ENCODE results near the gene GATM. TPM values are rescaled to one million over a fixed set of nuclear protein-coding genes. Genes with fewer than 3 reads are reported as not detected.

GATM gene
- total RNA-seq, 1 donor from 2014 or later, result 0.65 TPM

- Mint-ChIP-seq H3K27ac (no peak overlapping the region), H3K9me3 (no peaks in the 10 kb centered on the region), H3K4me1 (peaks cover 9% of the 10 kb centered on the region), H3K36me3 (ENCODE audit: low read depth) (peaks cover 6% of the 10 kb centered on the region), H3K27me3 (peaks cover 26% of the 10 kb centered on the region), H3K4me3 (no peak overlapping the region)
- intact Hi-C loops (cut with micrococcal nuclease), result loop anchor here (1.0 to 10.0 kb wide), 4 partner anchors 92 to 675 kb away; partner anchors contain the start of gene BLOC1S6
- no peak for DNase-seq
These were observed 21.3 kb upstream of the GATM start for GRCh38 chr15:45399381-45400212.

- intact Hi-C loops (cut with micrococcal nuclease), result no loop called here
- H3K4me3 Mint-ChIP-seq, result no peak overlapping the region
- peaks cover 37% of the 10 kb centered on the region for H3K27me3 Mint-ChIP-seq
- peaks cover 6% of the 10 kb centered on the region for H3K4me1 Mint-ChIP-seq
- H3K9me3 Mint-ChIP-seq, result no peaks in the 10 kb centered on the region
- H3K27ac Mint-ChIP-seq, result no peak overlapping the region
- H3K36me3 Mint-ChIP-seq (ENCODE audit: low read depth), result no peaks in the 10 kb centered on the region
- no peak for DNase-seq
These were observed 18.8 kb upstream of the GATM start for GRCh38 chr15:45397116-45397665.

- Mint-ChIP-seq H3K27ac (no peak overlapping the region), H3K4me1 (peaks cover 5% of the 10 kb centered on the region), H3K27me3 (peaks cover 41% of the 10 kb centered on the region), H3K36me3 (ENCODE audit: low read depth) (no peaks in the 10 kb centered on the region), H3K4me3 (no peak overlapping the region), H3K9me3 (no peaks in the 10 kb centered on the region)
- no peak for DNase-seq
- intact Hi-C loops (cut with micrococcal nuclease), result no loop called here
These were observed 17.6 kb upstream of the GATM start for GRCh38 chr15:45395943-45396342.

- peaks cover 48% of the 10 kb centered on the region for H3K27me3 Mint-ChIP-seq
- DNase-seq, result no peak
- H3K9me3 Mint-ChIP-seq, result no peaks in the 10 kb centered on the region
- H3K4me1 Mint-ChIP-seq, result peaks cover 5% of the 10 kb centered on the region
- no peaks in the 10 kb centered on the region for H3K36me3 Mint-ChIP-seq (ENCODE audit: low read depth)
- no peak overlapping the region for H3K4me3 Mint-ChIP-seq
- intact Hi-C loops (cut with micrococcal nuclease), result no loop called here
- no peak overlapping the region for H3K27ac Mint-ChIP-seq
These were observed 16.3 kb upstream of the GATM start for GRCh38 chr15:45394681-45395080.

- DNase-seq, result no peak
- no peaks in the 10 kb centered on the region for H3K9me3 Mint-ChIP-seq
- H3K4me3 Mint-ChIP-seq, result no peak overlapping the region
- intact Hi-C loops (cut with micrococcal nuclease), result no loop called here
- no peaks in the 10 kb centered on the region for H3K36me3 Mint-ChIP-seq (ENCODE audit: low read depth)
- H3K27me3 Mint-ChIP-seq, result peaks cover 55% of the 10 kb centered on the region
- no peak overlapping the region for H3K27ac Mint-ChIP-seq
- H3K4me1 Mint-ChIP-seq, result peaks cover 5% of the 10 kb centered on the region
These were observed 15.5 kb upstream of the GATM start for GRCh38 chr15:45393851-45394250.

- no peak overlapping the region for H3K27ac Mint-ChIP-seq
- peaks cover 5% of the 10 kb centered on the region for H3K4me1 Mint-ChIP-seq
- no peak overlapping the region for H3K4me3 Mint-ChIP-seq
- no peaks in the 10 kb centered on the region for H3K36me3 Mint-ChIP-seq (ENCODE audit: low read depth)
- H3K27me3 Mint-ChIP-seq, result peaks cover 60% of the 10 kb centered on the region
- intact Hi-C loops (cut with micrococcal nuclease), result no loop called here
- DNase-seq, result no peak
- no peaks in the 10 kb centered on the region for H3K9me3 Mint-ChIP-seq
These were observed 14.2 kb upstream of the GATM start for GRCh38 chr15:45392584-45392855.

- Mint-ChIP-seq H3K4me1 (peaks cover 5% of the 10 kb centered on the region), H3K27ac (no peak overlapping the region), H3K27me3 (peaks cover 61% of the 10 kb centered on the region), H3K9me3 (no peaks in the 10 kb centered on the region), H3K4me3 (no peak overlapping the region), H3K36me3 (ENCODE audit: low read depth) (no peaks in the 10 kb centered on the region)
- no peak for DNase-seq
- intact Hi-C loops (cut with micrococcal nuclease), result no loop called here
These were observed 13.6 kb upstream of the GATM start for GRCh38 chr15:45391746-45392583.

- Mint-ChIP-seq H3K27ac (no peak overlapping the region), H3K4me3 (no peak overlapping the region), H3K9me3 (no peaks in the 10 kb centered on the region), H3K27me3 (peaks cover 61% of the 10 kb centered on the region), H3K4me1 (peaks cover 5% of the 10 kb centered on the region), H3K36me3 (ENCODE audit: low read depth) (no peaks in the 10 kb centered on the region)
- intact Hi-C loops (cut with micrococcal nuclease), result no loop called here
- no peak for DNase-seq
These were observed 11.0 kb upstream of the GATM start for GRCh38 chr15:45389351-45389750.

- Mint-ChIP-seq H3K27ac (no peak overlapping the region), H3K4me1 (peaks cover 5% of the 10 kb centered on the region), H3K27me3 (peaks cover 62% of the 10 kb centered on the region), H3K9me3 (no peaks in the 10 kb centered on the region), H3K36me3 (ENCODE audit: low read depth) (no peaks in the 10 kb centered on the region), H3K4me3 (no peak overlapping the region)
- DNase-seq, result no peak
- intact Hi-C loops (cut with micrococcal nuclease), result no loop called here
These were observed 9.2 kb upstream of the GATM start for GRCh38 chr15:45387380-45388007.

GRCh38 chr15:45386974-45387373, 8.6 kb upstream of the GATM start:
- Mint-ChIP-seq H3K9me3 (no peaks in the 10 kb centered on the region), H3K4me1 (peaks cover under 1% of the 10 kb centered on the region), H3K36me3 (ENCODE audit: low read depth) (no peaks in the 10 kb centered on the region), H3K4me3 (no peak overlapping the region), H3K27ac (no peak overlapping the region), H3K27me3 (peaks cover 64% of the 10 kb centered on the region)
- DNase-seq, result no peak
- intact Hi-C loops (cut with micrococcal nuclease), result no loop called here

GRCh38 chr15:45386420-45386819, 8.1 kb upstream of the GATM start:
- H3K27ac Mint-ChIP-seq, result no peak overlapping the region

GRCh38 chr15:45385590-45385989, 7.2 kb upstream of the GATM start:
- no peak overlapping the region for H3K4me3 Mint-ChIP-seq
- no peak overlapping the region for H3K27ac Mint-ChIP-seq
- no peaks in the 10 kb centered on the region for H3K4me1 Mint-ChIP-seq
- peaks cover 75% of the 10 kb centered on the region for H3K27me3 Mint-ChIP-seq
- DNase-seq, result no peak
- intact Hi-C loops (cut with micrococcal nuclease), result no loop called here
- H3K36me3 Mint-ChIP-seq (ENCODE audit: low read depth), result no peaks in the 10 kb centered on the region
- no peaks in the 10 kb centered on the region for H3K9me3 Mint-ChIP-seq

More at GRCh38 chr15:45386420-45386819, 8.1 kb upstream of the GATM start:
- no peak for DNase-seq
- Mint-ChIP-seq H3K9me3 (no peaks in the 10 kb centered on the region), H3K27me3 (peaks cover 66% of the 10 kb centered on the region), H3K4me1 (no peaks in the 10 kb centered on the region), H3K4me3 (no peak overlapping the region), H3K36me3 (ENCODE audit: low read depth) (no peaks in the 10 kb centered on the region)
- intact Hi-C loops (cut with micrococcal nuclease), result no loop called here

GRCh38 chr15:45384700-45385099, 6.4 kb upstream of the GATM start:
- no peak overlapping the region for H3K27ac Mint-ChIP-seq
- peaks cover 74% of the 10 kb centered on the region for H3K27me3 Mint-ChIP-seq
- H3K4me1 Mint-ChIP-seq, result no peaks in the 10 kb centered on the region
- no peak overlapping the region for H3K4me3 Mint-ChIP-seq
- no peak for DNase-seq
- no peaks in the 10 kb centered on the region for H3K9me3 Mint-ChIP-seq
- intact Hi-C loops (cut with micrococcal nuclease), result no loop called here
- H3K36me3 Mint-ChIP-seq (ENCODE audit: low read depth), result no peaks in the 10 kb centered on the region

GRCh38 chr15:45378913-45379262, 544 bp upstream of the GATM start:
- DNase-seq, result no peak
- intact Hi-C loops (cut with micrococcal nuclease), result no loop called here

More at GRCh38 chr15:45378913-45379262, 544 bp upstream of the GATM start:
- H3K9me3 Mint-ChIP-seq, result no peaks in the 10 kb centered on the region
- peaks cover 10% of the 10 kb centered on the region for H3K4me1 Mint-ChIP-seq
- H3K27me3 Mint-ChIP-seq, result peaks cover 79% of the 10 kb centered on the region
- no peaks in the 10 kb centered on the region for H3K36me3 Mint-ChIP-seq (ENCODE audit: low read depth)
- H3K4me3 Mint-ChIP-seq, result peak overlapping the region; percentile 72
- H3K27ac Mint-ChIP-seq, result no peak overlapping the region

Data from activated CD4-positive, alpha-beta T cell treated with anti-CD3 and anti-CD28 coated beads, Interleukin-2, amount 10 ng/mL, durations not matched to agents 24 days and 14 days (primary cell).